SK-N-DZ (cell line): ENCODE data around the gene ZBTB7C.

Experiments used
- DNase-seq: peaks from one replicate; pipeline ENCODE4 v3.0.0-alpha.2; 2015; ENCODE audit warnings: low spot score

ZBTB7C gene

DNA sequence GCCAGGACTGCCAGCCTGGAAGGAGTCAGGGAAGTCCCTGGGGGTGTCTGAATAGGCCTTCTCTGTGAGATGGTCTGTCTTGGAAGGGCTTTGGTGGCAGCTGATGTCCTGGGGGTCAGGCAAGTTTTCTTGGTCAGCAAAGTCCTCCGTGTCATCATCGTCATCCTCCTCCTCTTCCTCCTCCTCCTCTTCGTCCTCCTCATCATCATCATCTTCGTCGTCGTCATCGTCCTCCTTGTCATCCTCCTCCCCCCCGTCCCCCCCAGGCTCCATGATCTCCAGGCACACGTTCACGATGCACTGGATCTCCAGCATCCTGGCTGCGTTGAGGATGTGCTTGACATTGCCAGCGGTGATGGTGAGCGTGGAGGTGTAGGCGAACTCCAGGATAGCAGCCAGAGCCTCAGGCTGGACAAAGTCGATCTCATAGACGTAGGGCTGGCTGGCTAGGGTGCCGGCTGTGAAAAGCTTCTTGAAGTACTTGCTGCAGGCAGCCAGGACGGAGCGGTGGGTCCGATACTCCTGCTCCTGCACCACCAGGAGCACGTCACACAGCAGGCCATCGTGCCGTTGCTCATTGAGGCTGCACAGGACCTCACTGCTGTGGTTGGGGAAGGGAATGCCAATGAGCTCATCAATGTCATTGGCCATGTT, 368.6 kb downstream of the ZBTB7C start:
- no peak for DNase-seq

DNA sequence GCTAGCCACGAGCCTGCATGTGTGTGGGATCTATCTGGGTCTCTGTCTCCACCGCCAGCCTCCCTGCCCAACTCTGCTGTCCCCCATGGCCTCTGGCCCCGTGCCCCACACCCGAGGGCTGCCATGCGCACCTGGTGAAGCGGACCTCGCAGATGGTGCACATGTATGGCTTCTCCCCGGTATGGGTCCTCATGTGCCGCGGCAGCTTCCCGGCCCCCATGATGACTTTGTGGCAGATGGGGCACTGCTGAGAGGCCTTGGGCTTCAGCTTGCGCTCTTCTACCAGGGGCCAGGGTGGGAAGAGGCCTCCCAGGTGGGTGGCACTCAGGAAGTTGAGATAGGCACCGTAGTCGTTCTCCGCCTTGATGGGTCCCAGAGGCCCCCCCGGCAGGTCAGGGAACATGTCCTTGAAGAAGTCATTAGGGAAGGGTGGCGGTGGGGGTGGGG, 369.4 kb downstream of the ZBTB7C start:
- DNase-seq: no peak

DNA sequence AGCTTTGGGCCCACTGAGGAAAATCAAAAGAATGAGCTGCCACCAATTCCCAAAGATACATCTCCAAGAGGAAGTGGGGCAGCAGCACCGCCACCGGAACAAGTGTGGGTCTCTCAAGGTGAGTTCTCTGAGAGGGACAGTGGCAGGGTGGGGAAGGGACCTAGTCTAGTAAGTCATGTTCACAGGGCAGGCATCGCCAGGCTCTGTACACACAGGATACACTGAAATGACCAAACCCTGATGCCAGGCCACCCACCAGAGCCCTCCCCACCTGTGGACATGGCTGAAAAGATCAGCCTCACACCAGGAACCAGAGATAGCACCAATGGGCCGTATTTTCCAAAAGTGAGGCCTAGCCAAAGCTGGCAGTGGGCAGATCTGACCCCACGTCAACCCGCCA, 370.5 kb downstream of the ZBTB7C start:
- DNase-seq: no peak

DNA sequence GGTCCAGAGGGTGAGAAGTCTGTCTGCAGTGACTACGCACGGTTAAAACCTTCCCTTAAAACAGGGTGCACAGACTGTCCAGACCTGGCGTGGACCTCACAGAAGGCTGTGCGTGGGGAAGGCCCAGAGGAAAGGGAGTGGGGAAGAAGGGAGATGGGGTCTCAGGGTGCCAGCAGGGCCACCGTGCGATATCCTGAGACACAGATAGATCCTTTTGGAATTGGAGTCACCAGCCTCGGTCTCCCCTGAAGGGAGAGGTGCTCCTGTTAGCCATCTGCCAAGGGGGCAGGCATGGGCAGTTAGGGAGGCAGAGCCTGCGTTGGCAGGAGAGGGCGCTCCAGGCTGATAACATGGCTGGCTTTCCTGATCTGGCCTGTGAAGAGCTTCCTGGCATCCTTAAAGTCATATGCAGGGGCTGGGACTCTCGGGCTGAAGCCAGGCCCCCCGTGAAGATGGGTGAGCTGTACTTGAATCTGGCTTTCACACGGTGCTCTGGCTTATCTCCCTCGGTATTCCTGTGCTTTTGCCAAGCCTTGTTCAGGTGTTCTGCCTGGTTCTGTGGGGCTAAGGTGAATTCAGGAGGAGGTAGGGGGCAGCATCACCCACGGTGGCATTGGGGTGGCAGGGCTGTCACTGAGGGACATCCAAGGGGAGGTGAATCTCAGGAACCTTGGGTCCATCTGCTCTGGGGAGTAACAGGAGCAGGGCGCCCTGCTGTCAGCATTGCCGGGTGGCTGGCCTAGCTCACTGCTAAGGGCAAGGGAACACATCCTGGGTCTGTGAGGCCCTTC, 371.5 kb downstream of the ZBTB7C start:
- DNase-seq: no peak

DNA sequence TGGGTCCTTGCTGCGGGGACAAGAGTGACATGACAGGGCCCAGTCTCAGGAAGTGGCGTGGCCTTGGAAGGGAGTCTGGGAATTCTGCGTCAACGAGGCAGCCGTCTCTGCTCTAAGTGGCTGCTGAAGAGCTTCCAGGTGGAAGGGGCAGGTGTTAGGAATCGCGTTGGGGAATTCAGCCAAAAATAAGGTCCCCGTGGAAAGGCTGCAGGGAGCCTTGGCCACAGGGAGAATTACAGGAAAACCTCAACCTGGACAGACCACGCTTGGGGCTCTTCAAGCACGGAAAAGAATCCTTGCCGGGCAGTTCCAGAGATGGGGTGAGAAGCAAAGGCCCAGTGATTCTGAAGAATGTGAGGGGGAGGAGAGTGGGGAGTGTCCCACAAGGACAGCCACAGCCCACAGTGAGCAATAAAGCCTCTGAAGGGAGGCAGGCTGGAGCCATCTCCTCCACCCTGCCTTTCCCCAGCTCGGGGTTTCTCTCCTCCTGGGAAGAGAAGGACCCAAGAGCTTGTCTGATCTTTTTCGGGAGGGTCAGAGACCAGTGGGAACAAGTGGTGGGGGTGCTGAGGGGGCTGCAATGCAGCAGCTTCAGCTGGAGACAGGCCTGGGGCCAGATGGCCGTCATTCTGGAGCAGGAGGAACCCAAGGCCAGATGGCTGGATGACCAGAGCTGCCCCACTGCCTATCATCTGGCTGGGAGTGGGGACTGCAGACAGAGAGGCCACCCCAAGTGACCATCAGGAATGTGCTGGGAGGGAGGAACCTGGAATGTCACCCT, 372.4 kb downstream of the ZBTB7C start:
- DNase-seq: no peak

DNA sequence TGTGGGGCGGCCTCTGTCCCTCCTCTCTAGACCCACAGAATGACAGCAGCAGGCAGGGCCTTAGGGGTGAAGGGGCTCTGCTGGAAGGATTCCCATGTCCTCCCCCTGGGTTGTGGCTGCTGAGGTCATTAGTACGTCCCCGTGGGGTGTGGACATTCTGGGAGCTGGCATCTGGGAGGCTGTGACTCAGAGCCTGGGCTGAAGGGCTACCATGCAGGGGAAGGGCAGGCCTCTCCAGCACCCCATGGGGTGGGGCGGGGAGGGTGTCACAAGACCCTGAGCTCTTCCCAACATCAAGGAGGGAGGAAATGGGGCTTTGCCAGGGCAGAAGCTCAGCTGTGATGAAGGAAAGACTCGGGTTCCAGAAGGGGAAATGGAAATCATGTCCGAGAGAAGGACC, 373.0 kb downstream of the ZBTB7C start:
- DNase-seq: no peak

DNA sequence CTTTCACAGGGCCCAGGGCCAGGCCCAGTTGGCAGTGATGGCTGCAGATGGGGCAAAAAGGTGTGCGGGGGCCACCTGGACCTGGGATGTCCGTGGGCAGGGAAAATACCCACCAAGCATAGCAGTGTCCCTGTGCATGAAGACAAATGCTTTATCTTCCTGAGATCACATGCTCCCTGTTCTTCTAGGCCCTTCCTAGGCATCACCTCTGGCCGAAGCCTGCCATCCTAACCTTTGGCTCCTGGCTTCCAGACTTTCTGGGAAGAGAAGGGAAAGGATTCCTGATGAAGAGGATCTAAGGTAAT, 373.7 kb downstream of the ZBTB7C start:
- DNase-seq: no peak

DNA sequence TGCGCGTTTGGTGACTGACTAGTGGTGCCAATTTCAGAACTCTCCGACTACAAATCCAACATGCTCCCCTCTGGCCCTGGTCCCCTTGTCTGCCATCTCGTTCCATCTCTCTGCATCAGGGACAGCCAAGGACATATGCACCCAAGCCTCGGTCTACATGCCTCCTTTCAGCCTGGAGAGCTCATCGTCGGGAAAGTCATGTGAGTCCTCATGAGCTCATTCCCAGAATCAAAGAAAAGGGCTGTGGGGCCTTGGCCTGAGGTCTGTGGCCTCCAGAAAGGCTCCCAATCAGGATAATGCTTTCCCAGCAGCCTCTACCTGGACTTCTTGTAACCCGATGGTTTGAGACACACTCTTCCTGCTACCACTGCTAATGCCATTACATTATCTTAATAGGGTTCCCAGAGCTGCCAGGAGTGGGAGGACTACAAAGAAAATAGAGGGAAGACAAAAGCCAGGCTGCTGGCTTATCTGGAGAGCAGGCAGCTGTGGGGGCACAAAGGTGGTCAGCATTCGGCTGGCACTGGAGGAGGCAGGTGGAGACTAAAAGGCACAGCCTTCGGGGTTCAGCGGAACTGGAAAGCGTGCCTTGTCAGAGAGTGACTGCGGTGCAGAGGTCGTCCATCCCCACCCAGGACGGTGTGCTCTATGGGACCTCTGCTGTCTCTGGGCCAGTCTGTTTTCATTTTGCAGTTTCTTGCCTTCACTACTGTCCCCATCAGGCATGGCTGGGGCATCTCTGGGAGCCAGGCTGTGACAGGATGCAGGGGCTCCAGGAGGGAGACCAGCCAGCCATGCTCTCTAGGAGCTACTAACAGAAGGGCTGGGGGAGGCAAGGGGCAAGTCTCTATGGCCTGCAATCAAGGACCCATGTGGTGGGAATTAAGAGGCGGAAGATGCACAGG, 374.3 kb downstream of the ZBTB7C start:
- peak; percentile 46 for DNase-seq

DNA sequence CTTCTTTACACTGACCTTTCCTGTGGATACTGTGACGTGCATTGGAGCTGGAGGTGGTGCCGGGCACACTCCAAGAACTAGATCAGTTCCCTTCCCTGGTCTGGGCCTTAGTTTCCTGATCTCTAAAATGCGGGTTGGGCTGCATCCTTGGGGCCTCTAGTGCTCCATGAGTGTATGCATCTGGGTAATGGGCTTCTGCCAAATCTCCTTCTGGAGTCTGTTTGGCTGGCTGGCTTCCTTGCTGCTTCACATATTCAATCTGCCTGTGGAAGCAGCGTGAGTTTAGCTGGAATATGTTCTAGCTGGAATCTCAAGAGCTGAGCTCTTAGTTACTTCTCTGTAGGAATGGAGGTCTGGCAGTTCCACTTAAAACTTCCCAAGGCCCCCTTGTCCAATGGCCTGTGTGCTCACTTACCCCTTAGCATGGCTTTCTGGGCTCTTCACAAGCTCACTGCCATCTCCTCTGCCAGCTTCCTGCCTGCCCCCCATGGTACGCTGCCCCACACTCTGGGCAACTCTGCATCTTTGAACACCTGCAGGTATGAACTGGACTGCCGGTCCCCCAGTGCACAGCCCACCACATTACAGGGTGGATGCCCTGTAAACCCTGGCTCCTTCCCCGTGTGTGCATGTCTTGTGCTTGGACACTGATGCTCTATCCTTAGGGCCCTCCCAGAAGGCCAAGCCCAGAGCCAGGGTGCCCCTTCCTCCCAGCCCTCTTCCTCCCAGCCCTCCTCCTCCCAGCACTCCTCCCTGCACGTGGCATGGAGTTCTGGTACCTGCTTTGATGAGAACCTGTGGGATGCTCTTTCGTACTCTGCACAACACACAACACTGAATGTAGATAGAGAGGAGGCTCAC, 375.2 kb downstream of the ZBTB7C start:
- DNase-seq: no peak

DNA sequence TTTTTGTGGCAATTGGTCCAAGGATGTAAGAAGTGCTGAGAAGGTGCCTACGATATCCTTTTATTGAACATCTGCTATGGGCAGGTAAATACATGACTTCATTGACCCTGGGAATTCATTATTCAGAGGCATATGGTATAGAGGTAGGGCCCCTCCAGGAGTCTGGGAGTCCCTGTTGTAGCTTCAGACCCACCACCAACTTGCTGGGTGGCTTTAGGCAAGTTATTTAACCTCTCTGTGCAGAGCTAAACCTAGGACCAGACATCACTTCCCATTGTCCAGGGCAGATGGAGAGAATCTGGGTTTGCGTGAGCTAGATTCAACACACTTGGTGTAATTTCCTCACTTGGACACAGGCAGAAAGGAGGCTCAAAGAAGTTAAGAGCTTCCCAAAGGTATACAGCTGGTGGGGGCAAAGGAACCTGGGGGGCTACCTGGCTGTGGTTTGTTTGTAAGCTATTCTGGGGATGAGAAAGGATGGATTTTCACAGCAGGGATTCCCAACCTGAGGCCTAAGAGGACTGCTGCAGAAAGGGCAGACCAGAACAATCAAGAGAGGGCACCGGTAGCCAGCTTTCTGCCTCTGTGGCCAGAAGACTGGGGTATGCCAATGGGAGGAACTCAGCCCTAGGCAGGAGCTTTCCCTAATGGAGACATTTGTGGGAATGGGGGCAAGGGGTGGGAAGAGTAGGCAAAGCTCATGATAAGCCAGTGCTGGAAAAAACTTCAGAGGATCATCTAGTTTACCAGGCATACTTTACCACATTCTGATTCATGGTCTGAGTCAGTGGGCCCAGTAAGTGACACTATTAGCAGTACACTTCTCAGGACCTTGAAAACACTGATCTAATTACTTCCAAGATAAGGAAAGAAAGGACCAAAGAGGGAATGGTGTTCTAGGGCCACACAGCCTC, 376.1 kb downstream of the ZBTB7C start:
- DNase-seq: no peak

DNA sequence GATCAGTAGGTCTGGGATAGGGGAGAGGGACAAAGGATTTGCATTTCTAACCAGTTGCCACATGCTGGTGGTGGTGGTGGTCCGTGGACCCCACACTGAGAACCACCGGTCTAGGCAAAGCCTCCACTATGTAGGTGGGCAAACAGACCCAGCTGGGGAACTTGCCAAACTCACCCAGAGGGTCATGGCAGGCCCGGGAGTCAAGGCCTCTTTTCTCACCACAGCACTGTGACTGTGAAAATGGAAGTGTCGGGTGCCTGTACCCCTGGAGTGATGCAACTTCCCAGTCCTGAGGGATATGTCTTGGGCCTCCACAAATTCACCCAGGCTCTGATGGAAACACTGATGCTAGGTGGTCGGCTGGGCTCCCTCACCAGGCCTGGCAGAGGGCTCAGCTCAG, 377.5 kb downstream of the ZBTB7C start:
- DNase-seq: no peak

DNA sequence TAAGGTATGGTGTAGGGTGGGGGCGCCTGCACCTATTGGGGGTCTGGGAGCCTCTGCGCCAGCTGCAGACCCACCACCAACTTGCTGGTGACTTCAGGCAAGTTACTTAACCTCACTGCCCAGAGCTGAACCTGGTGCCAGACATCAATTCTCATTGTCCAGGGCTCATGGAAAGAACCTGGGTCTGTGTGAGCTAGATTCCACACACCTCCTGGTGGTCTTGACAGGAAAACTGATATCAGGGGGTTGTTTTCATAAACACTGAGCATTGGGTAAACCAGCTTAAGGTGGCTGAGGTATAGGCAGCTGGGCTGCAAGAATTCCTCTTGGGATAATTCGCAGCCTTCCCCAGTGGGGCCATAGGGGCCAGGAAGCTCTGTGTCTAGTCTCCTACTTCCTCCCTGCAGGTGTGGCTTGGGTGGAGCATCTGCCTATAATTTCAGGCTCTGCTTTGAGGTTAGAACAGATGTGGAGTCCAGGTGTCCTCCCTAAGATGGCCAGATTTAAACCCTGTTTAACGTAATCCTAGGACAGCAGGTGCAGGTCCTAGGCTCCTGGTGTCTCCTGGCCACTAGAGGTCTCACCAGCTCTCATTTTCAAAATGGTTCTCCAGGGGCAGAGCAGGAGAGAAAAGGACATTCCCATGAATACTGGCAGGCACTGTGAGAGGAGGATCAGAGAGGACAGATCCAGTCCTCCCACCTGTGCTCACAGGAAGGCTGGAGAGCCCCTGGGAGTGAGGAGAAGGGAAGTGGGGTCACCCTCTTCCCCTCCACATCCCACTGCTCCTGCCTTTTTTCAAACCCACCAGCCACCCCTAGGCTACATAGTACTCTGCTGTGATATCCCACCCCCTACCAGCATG, 378.3 kb downstream of the ZBTB7C start:
- DNase-seq: peak; percentile 47

DNA sequence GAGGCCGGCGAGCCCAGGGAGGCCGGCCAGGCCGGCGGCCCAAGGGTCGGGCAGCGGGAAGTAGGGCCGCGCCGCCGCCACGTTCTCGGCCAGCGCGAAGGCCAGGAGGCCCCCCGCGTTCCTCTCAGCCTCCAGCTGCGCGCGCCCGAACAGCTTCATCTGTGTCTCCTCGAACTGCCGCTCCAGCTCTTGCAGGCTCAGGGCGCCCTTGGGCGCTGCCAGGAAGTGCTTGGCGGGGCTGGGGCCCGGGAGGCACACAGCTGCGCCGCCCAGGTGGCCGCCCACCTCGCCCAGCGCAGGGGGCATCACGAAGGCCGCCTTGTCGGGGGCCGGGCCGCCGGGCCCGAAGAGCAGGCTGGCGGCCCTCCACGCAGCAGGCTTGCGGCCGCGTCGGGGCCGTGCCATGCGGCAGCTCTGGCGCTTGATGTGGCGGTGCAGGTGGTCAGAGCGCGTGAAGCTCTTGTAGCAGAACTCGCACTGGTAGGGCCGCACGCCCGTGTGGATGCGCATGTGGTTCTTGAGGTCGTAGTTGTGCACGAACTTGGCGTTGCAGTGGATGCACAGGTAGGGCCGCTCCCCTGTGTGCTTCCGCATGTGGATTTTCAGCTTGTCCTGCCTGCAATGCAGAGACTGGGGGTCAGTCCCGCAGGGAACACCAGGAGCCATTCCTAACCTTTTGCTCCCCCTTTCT, 379.7 kb downstream of the ZBTB7C start:
- no peak for DNase-seq

DNA sequence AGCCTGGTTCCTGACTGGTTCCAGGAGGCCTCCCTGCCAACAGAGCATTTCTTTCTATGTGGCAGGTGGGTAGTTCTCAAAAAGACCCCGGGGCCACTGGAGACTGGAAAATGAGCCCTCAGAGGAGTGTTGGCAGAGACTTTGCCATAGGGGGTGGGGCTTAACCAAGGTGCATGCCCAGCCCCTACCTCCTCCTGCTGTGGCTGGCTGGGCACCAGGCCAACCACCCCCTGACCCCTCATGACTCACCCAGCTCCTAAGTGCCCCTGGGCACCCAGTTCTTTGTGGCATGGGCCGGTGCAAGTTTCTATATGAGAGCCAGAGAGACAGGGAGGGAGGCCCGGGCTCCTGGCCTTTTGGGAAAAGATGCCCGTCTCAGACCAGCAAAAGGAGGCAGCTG, 380.5 kb downstream of the ZBTB7C start:
- no peak for DNase-seq

DNA sequence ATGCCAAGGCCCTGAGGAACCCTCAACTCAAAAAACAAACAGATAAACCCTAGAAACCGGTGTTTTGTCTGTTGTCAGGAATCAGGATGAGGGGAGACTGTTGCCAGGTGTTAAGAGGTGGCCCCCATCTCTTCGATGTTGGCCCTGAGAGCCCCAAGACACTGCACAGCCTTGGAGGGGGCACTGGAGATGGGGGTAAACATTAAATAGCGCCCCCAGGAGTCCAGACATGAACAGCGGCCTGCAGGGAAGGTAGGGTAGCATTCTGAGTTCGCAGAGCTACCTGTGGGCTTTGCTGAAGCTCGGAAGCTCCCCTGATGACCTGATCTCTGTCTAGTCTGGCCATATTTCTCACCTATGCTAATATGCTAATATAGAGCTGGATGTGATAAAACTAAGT, 381.1 kb downstream of the ZBTB7C start:
- no peak for DNase-seq

DNA sequence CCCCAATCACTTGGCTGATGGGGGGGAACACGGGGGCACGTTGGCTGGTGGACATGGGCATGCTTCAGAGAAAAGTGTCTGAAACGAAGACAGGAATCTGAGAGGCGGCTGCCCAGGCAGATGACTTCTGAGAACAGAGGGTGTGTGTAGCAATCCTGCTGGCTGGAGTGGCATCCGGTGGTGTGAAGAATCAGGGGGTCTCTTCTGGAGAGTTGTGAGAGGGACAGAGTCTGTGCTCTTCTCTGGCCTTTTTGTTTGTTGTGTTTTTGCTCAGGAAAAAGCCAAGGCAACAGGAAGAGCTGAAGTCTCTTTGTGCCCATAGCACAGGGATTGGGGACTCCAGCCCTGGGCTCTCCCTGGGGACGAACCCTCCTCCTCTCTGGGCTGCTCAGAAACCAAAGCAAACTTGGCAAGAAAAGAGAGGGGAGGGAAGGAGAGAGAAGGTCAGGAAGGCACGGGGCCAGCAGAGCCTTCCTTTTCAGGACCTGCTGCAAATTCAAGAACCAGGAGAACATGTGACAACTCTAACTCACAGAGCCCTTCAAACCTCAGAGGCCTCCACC, 381.7 kb downstream of the ZBTB7C start:
- no peak for DNase-seq

DNA sequence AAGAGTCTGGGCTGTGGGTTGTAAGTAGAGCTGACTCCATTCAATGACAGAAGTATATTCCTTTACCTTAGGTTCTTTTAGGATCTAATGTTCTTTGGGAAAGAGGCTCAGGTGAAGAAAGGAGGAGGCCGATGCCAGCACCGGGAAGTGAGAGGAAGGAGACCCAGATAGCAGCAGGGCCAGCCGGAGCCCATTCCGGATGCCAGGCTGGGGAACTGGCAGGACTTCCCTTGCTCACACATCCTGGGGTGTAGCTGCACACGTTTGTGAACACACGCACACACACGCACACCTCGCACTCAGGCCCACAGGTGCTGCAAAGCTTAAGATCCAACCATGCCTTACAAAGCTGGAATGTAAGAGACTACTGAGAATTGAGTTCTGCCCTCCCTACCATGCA, 383.0 kb downstream of the ZBTB7C start:
- no peak for DNase-seq
